DND-41 (cell line): ENCODE data around the gene RTN4IP1.

Source experiments
- CTCF ChIP-seq: IDR thresholded peaks from 2 replicates; pipeline ENCODE4 v1.5.1; 2012; ENCODE audit warnings: borderline replicate concordance, low read length, moderate library complexity, mild to moderate bottlenecking; ENCODE audit not compliant: poor library complexity, severe bottlenecking; ENCODE audit errors: extremely low read depth
- EZH2 ChIP-seq: IDR thresholded peaks from 3 replicates; pipeline ENCODE4 v1.6.1; 2012; ENCODE audit warnings: borderline replicate concordance, low read depth, mild to moderate bottlenecking, moderate library complexity, low read length, inconsistent platforms; ENCODE audit not compliant: severe bottlenecking

- TF ChIP-seq CTCF (no peak), EZH2 (no peak)
These were observed 104.0 kb downstream of the RTN4IP1 start for GRCh38 chr6:106525107-106525881.
